ENCODE data around the gene NSMCE1.

NSMCE1 gene

GRCh38 chr16:27242398-27242797 is 26.2 kb downstream of the NSMCE1 start:
- H3K4me3 ChIP-seq (replicated peaks; ENCODE audit: low read depth, low read length) = no peak overlapping the region
- TF ChIP-seq, protein P1, sequence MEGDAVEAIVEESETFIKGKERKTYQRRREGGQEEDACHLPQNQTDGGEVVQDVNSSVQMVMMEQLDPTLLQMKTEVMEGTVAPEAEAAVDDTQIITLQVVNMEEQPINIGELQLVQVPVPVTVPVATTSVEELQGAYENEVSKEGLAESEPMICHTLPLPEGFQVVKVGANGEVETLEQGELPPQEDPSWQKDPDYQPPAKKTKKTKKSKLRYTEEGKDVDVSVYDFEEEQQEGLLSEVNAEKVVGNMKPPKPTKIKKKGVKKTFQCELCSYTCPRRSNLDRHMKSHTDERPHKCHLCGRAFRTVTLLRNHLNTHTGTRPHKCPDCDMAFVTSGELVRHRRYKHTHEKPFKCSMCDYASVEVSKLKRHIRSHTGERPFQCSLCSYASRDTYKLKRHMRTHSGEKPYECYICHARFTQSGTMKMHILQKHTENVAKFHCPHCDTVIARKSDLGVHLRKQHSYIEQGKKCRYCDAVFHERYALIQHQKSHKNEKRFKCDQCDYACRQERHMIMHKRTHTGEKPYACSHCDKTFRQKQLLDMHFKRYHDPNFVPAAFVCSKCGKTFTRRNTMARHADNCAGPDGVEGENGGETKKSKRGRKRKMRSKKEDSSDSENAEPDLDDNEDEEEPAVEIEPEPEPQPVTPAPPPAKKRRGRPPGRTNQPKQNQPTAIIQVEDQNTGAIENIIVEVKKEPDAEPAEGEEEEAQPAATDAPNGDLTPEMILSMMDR (IDR thresholded peaks at IDR 0.05; ENCODE audit: low read depth, low read length, missing control alignments) = no peak
- DNase-seq (ENCODE audit: extremely low read depth, low read depth) = no peak

DNA sequence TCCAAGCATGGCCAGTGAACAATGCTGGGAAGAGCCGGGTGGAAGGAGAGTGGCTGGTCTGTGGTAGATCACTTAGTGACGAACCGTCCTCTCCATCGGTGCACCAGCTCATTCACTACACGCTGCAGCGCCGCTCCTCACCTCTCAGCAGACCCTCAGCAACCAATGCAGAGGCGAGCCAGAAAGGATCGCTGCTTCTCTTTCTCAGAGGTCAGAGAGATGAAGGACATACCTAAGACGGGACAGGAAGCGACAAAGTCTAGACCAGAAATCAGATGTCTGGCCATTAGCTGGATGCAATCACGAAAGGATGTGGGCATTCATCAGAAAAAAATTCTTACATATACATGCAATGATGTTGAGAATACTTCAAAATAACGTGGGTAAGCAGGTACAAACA is 26.9 kb downstream of the NSMCE1 start:
- no peak for DNase-seq (ENCODE audit: extremely low read depth, low read depth)
- TF ChIP-seq, protein P1 (IDR thresholded peaks at IDR 0.05; ENCODE audit: low read depth, low read length, missing control alignments) = no peak

GRCh38 chr16:27240948-27241531 is 27.5 kb downstream of the NSMCE1 start:
- H3K4me3 ChIP-seq (replicated peaks; ENCODE audit: low read depth, low read length) = no peak overlapping the region
- TF ChIP-seq, protein P1 (IDR thresholded peaks at IDR 0.05; ENCODE audit: low read depth, low read length, missing control alignments) = no peak
- no peak for DNase-seq (ENCODE audit: extremely low read depth, low read depth)

More for the DNA sequence above, 26.9 kb downstream of the NSMCE1 start:
- H3K4me3 ChIP-seq (replicated peaks; ENCODE audit: low read depth, low read length) = no peak overlapping the region

- DNase-seq (ENCODE audit: extremely low read depth, low read depth) = no peak
- H3K4me3 ChIP-seq (replicated peaks; ENCODE audit: low read depth, low read length) = no peak overlapping the region
- TF ChIP-seq, protein P1 (IDR thresholded peaks at IDR 0.05; ENCODE audit: low read depth, low read length, missing control alignments) = no peak
These were observed 28.5 kb downstream of the NSMCE1 start for GRCh38 chr16:27239906-27240655.

GRCh38 chr16:27239026-27239425 is 29.5 kb downstream of the NSMCE1 start:
- TF ChIP-seq, protein P1 (IDR thresholded peaks at IDR 0.05; ENCODE audit: low read depth, low read length, missing control alignments) = no peak
- DNase-seq (ENCODE audit: extremely low read depth, low read depth) = no peak

DNA sequence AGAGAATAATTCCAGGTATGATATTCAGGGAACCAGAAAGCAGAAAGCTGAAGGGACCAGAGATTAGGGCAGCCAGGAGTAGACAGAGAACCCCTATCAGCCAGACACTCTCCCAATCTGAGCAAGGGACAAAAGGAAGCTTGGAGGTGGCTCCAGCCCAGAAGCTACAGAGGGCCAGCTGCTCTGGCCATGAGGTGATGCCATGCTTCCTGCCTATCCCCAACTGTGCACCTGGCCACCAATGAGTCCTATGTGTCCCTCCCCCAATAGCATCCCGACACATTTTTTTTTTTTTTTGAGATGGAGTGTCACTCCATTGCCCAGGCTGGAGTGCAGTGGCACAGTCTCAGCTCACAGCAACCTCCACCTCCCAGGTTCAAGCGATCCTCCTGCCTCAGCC is 30.0 kb downstream of the NSMCE1 start:
- TF ChIP-seq, protein P1 (IDR thresholded peaks at IDR 0.05; ENCODE audit: low read depth, low read length, missing control alignments) = no peak
- no peak overlapping the region for H3K4me3 ChIP-seq (replicated peaks; ENCODE audit: low read depth, low read length)
- DNase-seq (ENCODE audit: extremely low read depth, low read depth) = no peak

More at GRCh38 chr16:27239026-27239425, 29.5 kb downstream of the NSMCE1 start:
- no peak overlapping the region for H3K4me3 ChIP-seq (replicated peaks; ENCODE audit: low read depth, low read length)
